Thyroid gland (tissue), 4 donors: Measurements from ENCODE around the gene RASSF6.

Experiments
- POLR2A ChIP-seq, 2 donors: fragments of 450-650 bp; IDR thresholded peaks; one replicate each; pipeline ENCODE4 v1.6.1; 2017; ENCODE audit warnings: antibody characterized with exemption in 2 of 2, mild to moderate bottlenecking in 2 of 2, moderate library complexity in 1 of 2
- TF ChIP-seq, protein P1 (sequence below), 6 experiments: fragments of 200-600 bp in 3 of 6; fragments of 450-650 bp in 3 of 6; sonication (generic) in 3 of 6; IDR thresholded peaks; one replicate each; pipeline ENCODE4 v1.5.1; 2016 to 2019; ENCODE audit warnings: antibody characterized with exemption in 6 of 6, mild to moderate bottlenecking in 2 of 6, inconsistent platforms in 1 of 6, moderate library complexity in 1 of 6

DNA sequence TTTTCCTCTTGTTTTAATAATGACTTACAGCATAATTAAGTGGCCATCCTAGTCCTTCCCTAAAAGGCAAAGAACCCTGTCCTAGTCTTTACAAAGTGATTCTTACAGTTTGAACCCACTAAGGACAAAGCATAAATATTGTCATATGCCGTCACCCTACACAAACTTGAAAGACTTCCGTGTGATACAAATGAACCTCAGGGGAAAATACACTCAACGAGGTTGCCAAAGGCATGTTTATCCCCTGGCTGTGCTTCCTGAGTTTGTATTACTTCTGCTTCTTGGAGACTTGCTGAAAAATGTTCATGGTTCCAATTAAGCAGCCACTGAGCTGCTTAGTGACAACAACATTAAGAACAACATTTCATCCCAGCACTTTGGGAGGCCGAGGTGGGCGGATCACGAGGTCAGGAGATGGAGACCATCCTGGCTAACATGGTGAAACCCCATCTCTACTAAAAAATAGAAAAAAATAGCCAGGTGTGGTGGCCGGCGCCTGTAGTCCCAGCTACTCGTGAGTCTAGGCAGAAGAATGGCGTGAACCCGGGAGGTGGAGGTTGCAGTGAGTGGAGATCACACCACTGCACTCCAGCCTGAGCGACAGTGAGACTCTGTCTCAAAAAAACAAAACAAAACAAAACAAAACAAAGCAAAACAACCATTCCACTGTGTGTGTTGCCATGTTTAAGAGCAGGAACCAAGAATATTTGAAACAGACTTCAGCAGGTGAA, 16.2 kb downstream of the RASSF6 start:
- TF ChIP-seq, protein P1, sequence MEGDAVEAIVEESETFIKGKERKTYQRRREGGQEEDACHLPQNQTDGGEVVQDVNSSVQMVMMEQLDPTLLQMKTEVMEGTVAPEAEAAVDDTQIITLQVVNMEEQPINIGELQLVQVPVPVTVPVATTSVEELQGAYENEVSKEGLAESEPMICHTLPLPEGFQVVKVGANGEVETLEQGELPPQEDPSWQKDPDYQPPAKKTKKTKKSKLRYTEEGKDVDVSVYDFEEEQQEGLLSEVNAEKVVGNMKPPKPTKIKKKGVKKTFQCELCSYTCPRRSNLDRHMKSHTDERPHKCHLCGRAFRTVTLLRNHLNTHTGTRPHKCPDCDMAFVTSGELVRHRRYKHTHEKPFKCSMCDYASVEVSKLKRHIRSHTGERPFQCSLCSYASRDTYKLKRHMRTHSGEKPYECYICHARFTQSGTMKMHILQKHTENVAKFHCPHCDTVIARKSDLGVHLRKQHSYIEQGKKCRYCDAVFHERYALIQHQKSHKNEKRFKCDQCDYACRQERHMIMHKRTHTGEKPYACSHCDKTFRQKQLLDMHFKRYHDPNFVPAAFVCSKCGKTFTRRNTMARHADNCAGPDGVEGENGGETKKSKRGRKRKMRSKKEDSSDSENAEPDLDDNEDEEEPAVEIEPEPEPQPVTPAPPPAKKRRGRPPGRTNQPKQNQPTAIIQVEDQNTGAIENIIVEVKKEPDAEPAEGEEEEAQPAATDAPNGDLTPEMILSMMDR (IDR thresholded peaks at IDR 0.05): no peak
- no peak for TF ChIP-seq POLR2A (IDR thresholded peaks at IDR 0.05)
